C1 segment of cervical spinal cord (tissue), 14 donors: ENCODE results near the gene RPP14.

Experiments used
- DNase-seq, 14 donors: peaks; one replicate each; lab custom pipeline; 2025; lab: John Stamatoyannopoulos, UW

Gene RPP14

GRCh38 chr3:58355179-58355578 lies 49.1 kb downstream of the RPP14 start:
- DNase-seq, result no peak

- DNase-seq, result peak in 3 of 14 donors; percentile 5 to 34 (median 30)
Measured at GRCh38 chr3:58356054-58356453, 50.0 kb downstream of the RPP14 start.

- no peak for DNase-seq
Measured at GRCh38 chr3:58357402-58357801, 51.4 kb downstream of the RPP14 start.

GRCh38 chr3:58358092-58358491 lies 52.0 kb downstream of the RPP14 start:
- DNase-seq, result no peak

GRCh38 chr3:58358808-58359207 lies 52.8 kb downstream of the RPP14 start:
- no peak for DNase-seq

- DNase-seq, result no peak
Measured at GRCh38 chr3:58359621-58360020, 53.6 kb downstream of the RPP14 start.

- DNase-seq, result no peak
Measured at GRCh38 chr3:58361866-58362265, 55.8 kb downstream of the RPP14 start.

- DNase-seq, result no peak
Measured at GRCh38 chr3:58366699-58367098, 60.7 kb downstream of the RPP14 start.

GRCh38 chr3:58369038-58369437 lies 63.0 kb downstream of the RPP14 start:
- no peak for DNase-seq
